Tibial nerve (tissue), 4 donors: ENCODE measurements around the gene ATG7.

Source experiments
- EP300 ChIP-seq, 2 donors: sonication (generic); formaldehyde crosslinking; IDR thresholded peaks; one replicate each; pipeline ENCODE4 v1.6.1; 2017; ENCODE audit warnings: antibody characterized with exemption in 2 of 2, mild to moderate bottlenecking in 1 of 2
- TF ChIP-seq, protein P1 (sequence below), 5 experiments: fragments of 200-600 bp in 3 of 5; fragments of 450-650 bp in 2 of 5; sonication (generic) in 3 of 5; IDR thresholded peaks; one replicate each; pipeline ENCODE4 v1.5.1; 2016 to 2019; ENCODE audit warnings: antibody characterized with exemption in 5 of 5, mild to moderate bottlenecking in 3 of 5, moderate library complexity in 2 of 5

DNA sequence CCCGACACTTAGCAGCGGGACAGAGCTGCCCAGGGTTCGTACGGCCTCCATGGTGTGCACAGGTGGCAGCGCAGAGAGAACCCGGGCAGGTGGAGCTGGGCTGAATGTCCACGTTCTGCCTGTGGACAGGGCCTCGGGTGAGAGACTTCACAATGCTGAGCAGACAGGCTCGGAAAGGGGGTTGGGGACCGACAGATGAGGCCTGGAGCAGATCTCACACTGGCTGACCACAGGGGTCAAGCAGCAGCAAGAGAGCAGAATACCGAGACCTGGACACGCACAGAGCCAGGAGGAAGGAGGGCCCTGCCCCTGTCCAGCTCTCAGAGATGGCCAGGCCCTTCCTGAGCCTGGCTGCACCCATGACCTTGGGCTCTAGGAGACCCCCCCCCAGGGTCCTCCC, 288.5 kb downstream of the ATG7 start:
- TF ChIP-seq EP300 (IDR thresholded peaks at IDR 0.05): no peak
- TF ChIP-seq, protein P1, sequence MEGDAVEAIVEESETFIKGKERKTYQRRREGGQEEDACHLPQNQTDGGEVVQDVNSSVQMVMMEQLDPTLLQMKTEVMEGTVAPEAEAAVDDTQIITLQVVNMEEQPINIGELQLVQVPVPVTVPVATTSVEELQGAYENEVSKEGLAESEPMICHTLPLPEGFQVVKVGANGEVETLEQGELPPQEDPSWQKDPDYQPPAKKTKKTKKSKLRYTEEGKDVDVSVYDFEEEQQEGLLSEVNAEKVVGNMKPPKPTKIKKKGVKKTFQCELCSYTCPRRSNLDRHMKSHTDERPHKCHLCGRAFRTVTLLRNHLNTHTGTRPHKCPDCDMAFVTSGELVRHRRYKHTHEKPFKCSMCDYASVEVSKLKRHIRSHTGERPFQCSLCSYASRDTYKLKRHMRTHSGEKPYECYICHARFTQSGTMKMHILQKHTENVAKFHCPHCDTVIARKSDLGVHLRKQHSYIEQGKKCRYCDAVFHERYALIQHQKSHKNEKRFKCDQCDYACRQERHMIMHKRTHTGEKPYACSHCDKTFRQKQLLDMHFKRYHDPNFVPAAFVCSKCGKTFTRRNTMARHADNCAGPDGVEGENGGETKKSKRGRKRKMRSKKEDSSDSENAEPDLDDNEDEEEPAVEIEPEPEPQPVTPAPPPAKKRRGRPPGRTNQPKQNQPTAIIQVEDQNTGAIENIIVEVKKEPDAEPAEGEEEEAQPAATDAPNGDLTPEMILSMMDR (IDR thresholded peaks at IDR 0.05): no peak
